Upper lobe of left lung (tissue), 6 donors: ENCODE measurements around the gene TMEM222. TPM values are rescaled to one million over a fixed set of nuclear protein-coding genes. Genes with fewer than 3 reads are reported as not detected.

Experiments used
- ATAC-seq, 2 donors: fragments of 200-7000 bp; cut with Tn5 transposase; one replicate each; pipeline ENCODE4 v1.9.1; 2022; ENCODE audit warnings: mild to moderate bottlenecking in 2 of 2, moderate library complexity in 2 of 2; ENCODE audit not compliant: low FRiP score in 2 of 2
- DNase-seq, 2 donors: peaks; one replicate each; pipeline ENCODE4 v3.0.0-alpha.2; 2019 to 2020
- H3K27ac ChIP-seq, 4 donors: fragments of 200-600 bp; sonication (generic); one replicate each; pipeline ENCODE4 v1.5.1; 2016 to 2019
- H3K27me3 ChIP-seq, 4 donors: fragments of 200-600 bp; sonication (generic); one replicate each; pipeline ENCODE4 v1.5.1; 2017 to 2019
- H3K36me3 ChIP-seq, 4 donors: fragments of 200-600 bp; sonication (generic); one replicate each; pipeline ENCODE4 v1.5.1; 2016 to 2019
- H3K4me1 ChIP-seq, 4 donors: fragments of 200-600 bp; sonication (generic); one replicate each; pipeline ENCODE4 v1.5.1; 2018 to 2019
- H3K4me3 ChIP-seq, 4 donors: fragments of 200-600 bp; sonication (generic); one replicate each; pipeline ENCODE4 v1.5.1; 2017 to 2019; ENCODE audit warnings: mild to moderate bottlenecking in 2 of 4, moderate library complexity in 1 of 4
- H3K9me3 ChIP-seq, 4 donors: fragments of 200-600 bp; sonication (generic); one replicate each; pipeline ENCODE4 v1.5.1; 2018 to 2019
- EP300 ChIP-seq, 4 donors: sonication (generic); formaldehyde crosslinking; IDR thresholded peaks; one replicate each; pipeline ENCODE4 v1.5.1; 2017; ENCODE audit warnings: antibody characterized with exemption in 4 of 4, control low read depth in 2 of 4
- POLR2A ChIP-seq, 4 donors: fragments of 450-650 bp; IDR thresholded peaks; one replicate each; pipeline ENCODE4 v1.5.1; 2016 to 2017; ENCODE audit warnings: antibody characterized with exemption in 4 of 4, mild to moderate bottlenecking in 2 of 4
- POLR2AphosphoS5 ChIP-seq, 2 donors: sonication (generic); formaldehyde crosslinking; IDR thresholded peaks; one replicate each; pipeline ENCODE4 v1.5.1; 2017; ENCODE audit warnings: antibody characterized with exemption in 2 of 2
- WGBS, 2 donors: methylation state at CpG; one replicate each; pipeline ENCODE4 v1.1.5; 2017 to 2018; 5-methylcytosine and 5-hydroxymethylcytosine counted together
- total RNA-seq, 6 donors: library from RNA; depleted of rRNA in 4 of 6; stranded (reverse); fragments of >200 nt in 4 of 6; gene quantifications; one replicate each; pipeline versions ENCODE4 v1.1.0 to v1.2.1, GENCODE V29; 2016 to 2021
- TF ChIP-seq, protein P1 (sequence below), 6 experiments: fragments of 450-650 bp in 4 of 6; fragments of 200-600 bp in 2 of 6; sonication (generic) in 2 of 6; IDR thresholded peaks; one replicate each; pipeline ENCODE4 v1.5.1; 2016 to 2019; ENCODE audit warnings: antibody characterized with exemption in 6 of 6
- donor health status: DM: no; HTN: no; CAD: no; lungs with moderate emphysema.
- donor health status: DM: no; HTN: yes; CAD: no; lungs with severe emphysema.

Gene TMEM222
- total RNA-seq, 6 donors from 2014 or later: 11.5 to 43.9 (median 30.1) TPM

DNA sequence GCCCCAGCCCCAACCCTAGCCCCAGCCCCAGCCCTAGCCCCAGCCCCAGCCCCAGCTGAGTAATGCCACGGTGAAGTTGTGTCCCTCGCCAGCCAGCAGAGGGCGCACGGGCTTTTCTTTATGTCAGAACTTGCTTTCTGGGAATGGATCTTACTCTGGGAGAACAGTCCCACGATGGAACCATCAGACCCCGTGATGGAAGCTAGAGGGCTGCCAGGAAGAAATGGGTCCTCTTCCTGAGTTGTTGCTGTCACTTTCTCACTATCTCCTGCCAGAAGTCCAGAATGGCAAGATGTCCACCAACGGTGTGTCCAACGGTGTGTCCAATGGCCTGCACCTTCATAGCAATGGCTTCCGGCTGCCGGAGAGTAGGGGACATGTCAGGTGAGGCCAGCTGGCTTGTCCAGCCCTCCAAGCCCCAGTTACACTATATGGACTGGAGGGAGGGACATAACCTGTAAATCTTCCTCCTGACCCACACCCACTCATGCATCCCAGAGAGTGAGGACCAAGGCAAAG lies 25.1 kb upstream of the TMEM222 start:
- peak; percentile 65 to 83 for DNase-seq
- H3K36me3 ChIP-seq: peaks cover 19 to 85% (median 59%) of the 10 kb centered on the region in 4 donors
- WGBS, 2 donors: 35 to 53% methylated on average over 8 to 10 of the region's 10 CpGs

DNA sequence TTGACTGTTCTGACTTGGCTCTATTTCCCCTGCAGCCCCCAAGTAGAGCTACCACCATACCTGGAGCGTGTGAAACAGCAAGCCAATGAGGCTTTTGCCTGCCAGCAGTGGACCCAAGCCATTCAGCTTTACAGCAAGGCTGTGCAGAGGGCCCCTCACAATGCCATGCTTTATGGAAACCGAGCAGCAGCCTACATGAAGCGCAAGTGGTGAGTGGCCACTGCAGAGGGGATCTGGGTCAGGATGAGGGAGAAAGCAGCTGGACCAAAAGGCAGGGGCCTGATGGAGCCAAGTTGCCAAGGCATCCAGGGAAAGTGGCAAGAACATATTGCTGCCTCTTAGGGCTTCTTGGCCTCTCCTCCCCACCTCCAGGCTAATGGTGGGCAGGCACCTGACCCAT lies 24.1 kb upstream of the TMEM222 start:
- ATAC-seq (no peak), DNase-seq (no peak)
- no peaks in the 10 kb centered on the region for H3K9me3 ChIP-seq
- no peaks in the 10 kb centered on the region for H3K27me3 ChIP-seq
- H3K4me1 ChIP-seq: peaks cover 22 to 30% (median 27%) of the 10 kb centered on the region in 4 donors
- H3K4me3 ChIP-seq: no peak overlapping the region
- WGBS, 2 donors: 93 to 96% methylated on average over 3 of the region's 3 CpGs
- peak overlapping the region in 1 of 4 donors; percentile 70 for H3K27ac ChIP-seq
- no peak for TF ChIP-seq POLR2AphosphoS5 (IDR thresholded peaks at IDR 0.05)
- TF ChIP-seq EP300 (IDR thresholded peaks at IDR 0.05): no peak
- TF ChIP-seq POLR2A (IDR thresholded peaks at IDR 0.05): no peak
- TF ChIP-seq, protein P1, sequence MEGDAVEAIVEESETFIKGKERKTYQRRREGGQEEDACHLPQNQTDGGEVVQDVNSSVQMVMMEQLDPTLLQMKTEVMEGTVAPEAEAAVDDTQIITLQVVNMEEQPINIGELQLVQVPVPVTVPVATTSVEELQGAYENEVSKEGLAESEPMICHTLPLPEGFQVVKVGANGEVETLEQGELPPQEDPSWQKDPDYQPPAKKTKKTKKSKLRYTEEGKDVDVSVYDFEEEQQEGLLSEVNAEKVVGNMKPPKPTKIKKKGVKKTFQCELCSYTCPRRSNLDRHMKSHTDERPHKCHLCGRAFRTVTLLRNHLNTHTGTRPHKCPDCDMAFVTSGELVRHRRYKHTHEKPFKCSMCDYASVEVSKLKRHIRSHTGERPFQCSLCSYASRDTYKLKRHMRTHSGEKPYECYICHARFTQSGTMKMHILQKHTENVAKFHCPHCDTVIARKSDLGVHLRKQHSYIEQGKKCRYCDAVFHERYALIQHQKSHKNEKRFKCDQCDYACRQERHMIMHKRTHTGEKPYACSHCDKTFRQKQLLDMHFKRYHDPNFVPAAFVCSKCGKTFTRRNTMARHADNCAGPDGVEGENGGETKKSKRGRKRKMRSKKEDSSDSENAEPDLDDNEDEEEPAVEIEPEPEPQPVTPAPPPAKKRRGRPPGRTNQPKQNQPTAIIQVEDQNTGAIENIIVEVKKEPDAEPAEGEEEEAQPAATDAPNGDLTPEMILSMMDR (IDR thresholded peaks at IDR 0.05): no peak
- peaks cover 19 to 86% (median 63%) of the 10 kb centered on the region in 4 donors for H3K36me3 ChIP-seq

More for the DNA sequence above, 25.1 kb upstream of the TMEM222 start:
- Histone ChIP-seq H3K27me3 (no peaks in the 10 kb centered on the region), H3K4me1 (peaks cover 22 to 30% (median 27%) of the 10 kb centered on the region in 4 donors), H3K4me3 (no peak overlapping the region), H3K27ac (no peak overlapping the region), H3K9me3 (no peaks in the 10 kb centered on the region)
- TF ChIP-seq POLR2A (IDR thresholded peaks at IDR 0.05): no peak
- TF ChIP-seq, protein P1 (IDR thresholded peaks at IDR 0.05): peak in 5 of 6 experiments; percentile 37 to 82 (median 55)
- no peak for TF ChIP-seq POLR2AphosphoS5 (IDR thresholded peaks at IDR 0.05)
- no peak for TF ChIP-seq EP300 (IDR thresholded peaks at IDR 0.05)
- ATAC-seq: peak in 1 of 2 donors; percentile 56

DNA sequence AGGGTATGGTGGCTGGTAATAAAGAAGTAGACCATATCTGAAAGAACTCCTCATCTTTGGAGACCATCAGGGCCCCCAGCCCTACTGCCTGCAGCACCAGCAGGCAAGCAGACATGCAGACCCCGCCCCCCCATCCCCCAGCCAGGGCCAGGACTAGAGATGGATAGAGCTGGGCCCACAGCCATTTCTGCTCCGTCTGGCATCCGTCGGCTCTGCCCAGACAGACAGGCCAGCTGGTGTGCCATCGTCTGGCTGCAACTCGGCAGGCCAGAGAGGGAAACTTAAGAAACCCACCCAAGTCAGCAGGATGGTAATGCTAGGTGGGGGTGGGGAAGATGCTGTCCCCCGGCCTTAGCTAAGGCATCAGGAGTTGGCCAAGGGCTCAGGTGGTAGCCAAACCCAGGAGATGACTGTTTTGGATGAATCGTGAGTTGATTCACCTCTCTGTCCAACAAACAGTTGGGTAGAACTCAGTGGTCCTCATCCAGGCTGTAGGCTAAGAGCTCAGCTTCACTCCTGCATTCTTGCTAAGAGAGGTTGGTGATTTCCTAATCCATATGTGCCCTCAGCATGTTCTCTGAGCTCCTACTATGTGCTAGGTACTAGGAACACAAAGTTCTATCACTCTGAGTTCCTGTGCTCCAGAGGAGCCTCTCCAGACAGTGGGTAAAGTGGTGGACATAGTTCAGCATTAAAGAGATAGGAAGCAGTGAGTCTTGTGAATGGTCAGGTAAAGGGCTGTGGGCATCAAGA lies 23.2 kb upstream of the TMEM222 start:
- ATAC-seq (no peak), DNase-seq (no peak)
- Histone ChIP-seq H3K27me3 (no peaks in the 10 kb centered on the region), H3K36me3 (peaks cover 18 to 86% (median 63%) of the 10 kb centered on the region in 4 donors), H3K9me3 (no peaks in the 10 kb centered on the region), H3K4me1 (peaks cover 22 to 30% (median 27%) of the 10 kb centered on the region in 4 donors), H3K27ac (peak overlapping the region; percentile 41 to 75 (median 56)), H3K4me3 (no peak overlapping the region)
- no peak for TF ChIP-seq POLR2AphosphoS5 (IDR thresholded peaks at IDR 0.05)
- no peak for TF ChIP-seq EP300 (IDR thresholded peaks at IDR 0.05)
- no peak for TF ChIP-seq POLR2A (IDR thresholded peaks at IDR 0.05)
- TF ChIP-seq, protein P1 (IDR thresholded peaks at IDR 0.05): no peak
- WGBS, 2 donors: 79 to 86% methylated on average over 2 to 8 of the region's 8 CpGs

DNA sequence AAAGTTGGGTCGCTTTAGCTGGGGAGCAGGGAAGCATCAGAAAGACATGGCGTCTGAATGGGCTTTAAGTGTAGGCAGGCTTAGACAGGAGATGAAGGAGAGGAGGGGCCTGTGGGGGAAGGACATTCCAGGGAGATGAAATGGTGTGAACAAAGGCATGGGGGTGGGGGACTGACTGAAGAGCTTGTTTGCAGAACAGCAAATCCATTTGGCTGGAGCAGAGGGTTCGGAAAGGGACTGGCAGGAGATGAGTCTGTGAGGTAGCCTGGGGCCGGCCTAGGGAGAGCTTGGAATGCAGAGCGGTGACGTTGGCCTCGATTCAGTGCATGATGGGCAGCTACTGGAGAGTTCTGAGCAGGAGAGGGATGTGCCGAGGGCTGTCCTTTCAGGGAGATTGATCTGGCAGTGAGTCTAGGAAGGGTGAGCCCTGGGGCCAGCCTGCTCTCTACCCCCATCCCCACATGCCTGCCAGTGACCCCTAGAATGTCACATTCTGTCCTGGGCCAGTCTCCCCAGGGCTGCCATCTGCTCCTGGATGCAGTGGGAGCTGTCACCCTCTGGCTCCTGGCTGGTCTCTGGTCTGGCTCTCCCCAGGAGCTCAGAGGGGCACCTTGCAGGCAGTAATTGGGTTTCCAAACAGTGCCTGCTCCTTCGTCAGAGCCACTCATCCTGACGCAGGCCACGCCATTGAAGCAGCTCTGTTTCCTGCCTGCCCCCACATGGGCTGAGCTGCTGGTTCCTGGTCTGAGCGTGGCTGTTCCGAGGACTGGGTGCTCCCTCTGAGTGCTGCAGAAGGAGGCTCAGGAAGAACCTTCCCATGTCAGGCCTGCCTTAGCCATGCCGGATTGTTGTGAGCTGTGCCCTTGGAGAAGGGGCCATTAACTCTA lies 22.3 kb upstream of the TMEM222 start:
- H3K36me3 ChIP-seq: peaks cover 18 to 86% (median 61%) of the 10 kb centered on the region in 4 donors
- no peak for TF ChIP-seq POLR2A (IDR thresholded peaks at IDR 0.05)
- TF ChIP-seq EP300 (IDR thresholded peaks at IDR 0.05): no peak
- TF ChIP-seq, protein P1 (IDR thresholded peaks at IDR 0.05): no peak
- no peak for TF ChIP-seq POLR2AphosphoS5 (IDR thresholded peaks at IDR 0.05)
- whole genome bisulfite sequencing, 2 donors: 51 to 69% methylated on average over 11 to 14 of the region's 14 CpGs
- H3K27me3 ChIP-seq: no peaks in the 10 kb centered on the region
- ATAC-seq (peak; percentile 15 to 61), DNase-seq (no peak)
- H3K27ac ChIP-seq: peak overlapping the region; percentile 41 to 75 (median 69)
- no peak overlapping the region for H3K4me3 ChIP-seq
- no peaks in the 10 kb centered on the region for H3K9me3 ChIP-seq
- peaks cover 22 to 30% (median 27%) of the 10 kb centered on the region in 4 donors for H3K4me1 ChIP-seq
